H1 (cell line): Measurements from ENCODE around the gene PAK2. TPM values are rescaled to one million over a fixed set of nuclear protein-coding genes. Genes with fewer than 3 reads are reported as not detected.

Experiments
- CTCF ChIA-PET: fragments of 300-600 bp; sonication (Branson Sonifier 250); formaldehyde crosslinking; loops from one replicate; lab custom pipeline; 2021; ENCODE audit not compliant: partially characterized antibody; lab: Charles Lee
- POLR2A ChIA-PET: fragments of 300-600 bp; sonication (Branson Sonifier 250); formaldehyde crosslinking; loops from one replicate; lab custom pipeline; 2021; ENCODE audit warnings: inconsistent platforms; ENCODE audit not compliant: partially characterized antibody; lab: Charles Lee
- DNase-seq, 2 experiments: peaks; one replicate each; pipeline versions ENCODE4 v3.0.0 to v3.0.0-alpha.2; 2010 to 2022; ENCODE audit warnings: low spot score in 2 of 2, low read depth in 1 of 2, mixed read lengths in 1 of 2
- FAIRE-seq: peaks from 2 replicates; lab custom pipeline; 2011; peaks lifted over from hg19 to GRCh38; lab: Jason Lieb, UNC
- H2AFZ ChIP-seq: 2 replicates; pipeline ENCODE4 v1.8.1; 2012; ENCODE audit warnings: low read length, inconsistent platforms
- H2AK5ac ChIP-seq: 2 replicates; pipeline ENCODE4 v1.6.1; 2013; ENCODE audit warnings: low read depth, low read length
- H2BK120ac ChIP-seq: replicated peaks from 2 replicates; pipeline ENCODE3; 2013; ENCODE audit warnings: low read depth, low read length, inconsistent platforms
- H2BK12ac ChIP-seq: 2 replicates; pipeline ENCODE4 v1.6.1; 2013; ENCODE audit warnings: low read depth, low read length
- H2BK15ac ChIP-seq: 2 replicates; pipeline ENCODE4 v1.6.1; 2013; ENCODE audit warnings: low read length
- H2BK20ac ChIP-seq: 2 replicates; pipeline ENCODE4 v1.6.1; 2013; ENCODE audit warnings: low read length
- H2BK5ac ChIP-seq: 2 replicates; pipeline ENCODE4 v1.6.1; 2013; ENCODE audit warnings: low read depth, low read length
- H3K14ac ChIP-seq: 2 replicates; pipeline ENCODE4 v1.6.1; 2013; ENCODE audit warnings: inconsistent platforms; ENCODE audit not compliant: insufficient read length
- H3K18ac ChIP-seq: 2 replicates; pipeline ENCODE4 v1.6.1; 2013; ENCODE audit warnings: low read length; ENCODE audit errors: extremely low read depth
- H3K23ac ChIP-seq: 2 replicates; pipeline ENCODE4 v1.6.1; 2013; ENCODE audit warnings: inconsistent platforms; ENCODE audit not compliant: insufficient read length
- H3K23me2 ChIP-seq: 2 replicates; pipeline ENCODE4 v1.6.1; 2013; ENCODE audit warnings: low read depth, low read length
- H3K27ac ChIP-seq: 2 replicates; pipeline ENCODE4 v1.6.1; 2011; ENCODE audit warnings: low read depth, low read length, inconsistent platforms
- H3K27me3 ChIP-seq, 4 experiments: replicated peaks in 1 of 4; 1 replicate in 1 of 4; 2 replicates in 3 of 4; pipeline versions ENCODE4 v1.6.1 to v1.8.1; 2011 to 2013; ENCODE audit warnings: low read length in 3 of 4, mild to moderate bottlenecking in 3 of 4, inconsistent platforms in 2 of 4, mixed read lengths in 2 of 4, moderate library complexity in 1 of 4; ENCODE audit not compliant: control insufficient read depth in 3 of 4, insufficient read depth in 3 of 4; ENCODE audit errors: extremely low read depth in 1 of 4
- H3K36me3 ChIP-seq, 4 experiments: 2 replicates each; pipeline versions ENCODE4 v1.6.1 to v1.8.1; 2011 to 2013; ENCODE audit warnings: mild to moderate bottlenecking in 4 of 4, low read length in 3 of 4, moderate library complexity in 2 of 4, control low read depth in 1 of 4, inconsistent platforms in 1 of 4; ENCODE audit not compliant: insufficient read depth in 4 of 4, control insufficient read depth in 2 of 4
- H3K4ac ChIP-seq: replicated peaks from 2 replicates; pipeline ENCODE3; 2013; ENCODE audit warnings: low read length, low read depth, mixed read lengths, inconsistent platforms; ENCODE audit not compliant: insufficient read length
- H3K4me1 ChIP-seq, 4 experiments: replicated peaks in 1 of 4; 1 replicate in 1 of 4; 2 replicates in 3 of 4; pipeline versions ENCODE4 v1.6.1 to v1.8.1; 2011 to 2013; ENCODE audit warnings: low read length in 3 of 4, inconsistent platforms in 2 of 4, mixed read lengths in 1 of 4; ENCODE audit not compliant: insufficient read depth in 4 of 4, control insufficient read depth in 3 of 4
- H3K4me2 ChIP-seq, 2 experiments: 2 replicates each; pipeline versions ENCODE4 v1.6.1 to v1.8.1; 2011 to 2013; ENCODE audit warnings: low read depth in 2 of 2, low read length in 2 of 2, control low read depth in 1 of 2, inconsistent platforms in 1 of 2, mild to moderate bottlenecking in 1 of 2; ENCODE audit not compliant: insufficient read depth in 1 of 2
- H3K4me3 ChIP-seq, 4 experiments: fragments of 200-600, 300-600 bp in 1 of 4; sonication (generic), shearing (Covaris generic), sonication (Bioruptor Twin) in 1 of 4; 2 replicates each; pipeline versions ENCODE4 v1.5.1 to v1.8.1; 2011 to 2016; ENCODE audit warnings: low read length in 4 of 4, low read depth in 3 of 4, control low read depth in 2 of 4, inconsistent platforms in 2 of 4, mild to moderate bottlenecking in 2 of 4, mixed read lengths in 1 of 4, moderate library complexity in 1 of 4; ENCODE audit not compliant: insufficient read depth in 2 of 4; ENCODE audit errors: extremely low read depth in 1 of 4
- H3K56ac ChIP-seq: replicated peaks from 2 replicates; pipeline ENCODE3; 2013; ENCODE audit warnings: low read depth, mild to moderate bottlenecking, mixed read lengths, low read length, inconsistent platforms; ENCODE audit not compliant: insufficient read length
- H3K79me1 ChIP-seq: 2 replicates; pipeline ENCODE4 v1.6.1; 2013; ENCODE audit warnings: low read depth, low read length, control low read depth
- H3K79me2 ChIP-seq, 2 experiments: 2 replicates each; pipeline versions ENCODE4 v1.6.1 to v1.8.1; 2012 to 2013; ENCODE audit warnings: low read length in 2 of 2, mild to moderate bottlenecking in 2 of 2, inconsistent platforms in 1 of 2; ENCODE audit not compliant: insufficient read depth in 2 of 2, control insufficient read depth in 1 of 2
- H3K9ac ChIP-seq, 4 experiments: replicated peaks in 1 of 4; 1 replicate in 1 of 4; 2 replicates in 3 of 4; pipeline versions ENCODE4 v1.6.1 to v1.8.1; 2011 to 2013; ENCODE audit warnings: low read depth in 3 of 4, low read length in 3 of 4, control low read depth in 2 of 4, mild to moderate bottlenecking in 2 of 4, moderate library complexity in 2 of 4, inconsistent platforms in 1 of 4; ENCODE audit errors: extremely low read depth in 1 of 4
- H3K9me3 ChIP-seq, 2 experiments: 2 replicates each; pipeline versions ENCODE4 v1.6.1 to v1.8.1; 2012 to 2013; ENCODE audit warnings: mild to moderate bottlenecking in 2 of 2, moderate library complexity in 2 of 2, control low read depth in 1 of 2, inconsistent platforms in 1 of 2, low read depth in 1 of 2, low read length in 1 of 2, mixed read lengths in 1 of 2; ENCODE audit not compliant: insufficient read depth in 2 of 2
- H4K20me1 ChIP-seq, 2 experiments: replicated peaks in 1 of 2; 2 replicates each; pipeline versions ENCODE3 to v1.8.1; 2011 to 2013; ENCODE audit warnings: inconsistent platforms in 2 of 2, low read length in 2 of 2, mild to moderate bottlenecking in 1 of 2; ENCODE audit not compliant: insufficient read depth in 2 of 2, control insufficient read depth in 1 of 2
- H4K5ac ChIP-seq: 2 replicates; pipeline ENCODE4 v1.6.1; 2013; ENCODE audit warnings: low read length, low read depth, mixed read lengths, inconsistent platforms; ENCODE audit not compliant: insufficient read length
- H4K8ac ChIP-seq: 2 replicates; pipeline ENCODE4 v1.8.0; 2013; ENCODE audit warnings: mild to moderate bottlenecking, moderate library complexity, low read length, inconsistent platforms; ENCODE audit not compliant: insufficient read depth; ENCODE audit errors: extremely low read depth
- H4K91ac ChIP-seq: replicated peaks from 2 replicates; pipeline ENCODE3; 2013; ENCODE audit warnings: low read length, mixed read lengths, inconsistent platforms; ENCODE audit not compliant: insufficient read length
- EP300 ChIP-seq, 2 experiments: IDR thresholded peaks; 1 replicate in 1 of 2; 2 replicates in 1 of 2; pipeline ENCODE4 v1.6.1; 2011 to 2012; ENCODE audit warnings: low read depth in 2 of 2, low read length in 2 of 2, mild to moderate bottlenecking in 2 of 2, borderline replicate concordance in 1 of 2, inconsistent platforms in 1 of 2, moderate library complexity in 1 of 2
- GABPA ChIP-seq: IDR thresholded peaks from 2 replicates; pipeline ENCODE4 v1.6.1; 2011; ENCODE audit warnings: mild to moderate bottlenecking, low read length, moderate library complexity, borderline replicate concordance; ENCODE audit not compliant: insufficient read depth
- SIRT6 ChIP-seq: IDR thresholded peaks from one replicate; pipeline ENCODE4 v1.7.1; 2012; ENCODE audit warnings: low read length, inconsistent platforms
- SP1 ChIP-seq: IDR thresholded peaks from 2 replicates; pipeline ENCODE4 v1.6.1; 2011; ENCODE audit warnings: low read depth, low read length
- SRF ChIP-seq: IDR thresholded peaks from 2 replicates; pipeline ENCODE4 v1.6.1; 2011; ENCODE audit warnings: mild to moderate bottlenecking, low read depth, low read length, moderate library complexity
- WGBS, 2 experiments: shearing (Covaris generic) in 1 of 2; methylation state at CpG; one replicate each; pipeline versions ENCODE4 v1.1.6 to v1.1.7; 2013 to 2015; ENCODE audit warnings: low lambda C conversion rate in 2 of 2, mixed read lengths in 2 of 2, inconsistent platforms in 1 of 2, low coverage in 1 of 2, missing lambda C conversion rate in 1 of 2; ENCODE audit not compliant: insufficient replicate concordance in 2 of 2, insufficient coverage in 1 of 2, insufficient read length in 1 of 2; ENCODE audit errors: extremely low coverage in 1 of 2, missing lambda C conversion rate in 1 of 2; 5-methylcytosine and 5-hydroxymethylcytosine counted together
- polyA plus RNA-seq, 7 experiments: library from polyadenylated mRNA; depleted of rRNA in 3 of 7; stranded (reverse) in 5 of 7; unstranded in 2 of 7; fragments of >200 nt in 5 of 7; fragments of 200-250 nt in 2 of 7; gene quantifications; 1 replicate in 5 of 7; 2 replicates in 1 of 7; 4 replicates in 1 of 7; pipeline versions ENCODE4 v1.2.1 to v1.2.3, GENCODE V29; 2011 to 2013; ENCODE audit warnings: missing spikeins in 2 of 7, mixed read lengths in 2 of 7
- total RNA-seq: library from RNA; stranded (reverse); fragmentation: NEBNext Ultra II Directional; extraction: Animal tissue kit (Norgen Biotek cat#: 25700); gene quantifications from 2 replicates; pipeline ENCODE4 v1.2.1, GENCODE V29; 2021

Gene PAK2
- total and polyA plus RNA-seq, 2 of the 8 experiments (the other 6 are each of a cell fraction or from before 2014, with no cell fraction given) = 13.1 to 60.5 TPM

DNA sequence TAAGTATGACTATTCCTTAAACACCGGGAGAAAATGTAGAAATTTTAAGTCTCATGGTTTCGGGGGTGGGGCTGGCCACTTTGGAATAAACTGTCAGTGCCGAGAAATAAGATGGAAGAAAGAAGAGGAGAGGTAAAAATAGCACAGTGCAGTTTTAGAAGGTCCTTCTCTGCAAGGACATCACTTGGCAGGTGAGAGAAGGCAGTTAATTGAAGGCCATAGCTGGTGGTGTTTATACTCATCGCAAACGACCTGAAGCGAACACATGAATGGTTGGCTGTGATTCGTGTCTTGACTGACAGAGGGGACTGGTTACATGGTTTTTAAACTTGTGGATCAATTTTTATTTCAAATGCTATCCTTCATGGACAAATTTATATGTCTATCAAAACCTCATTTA, 73.2 kb downstream of the PAK2 start:
- Histone ChIP-seq H3K4ac (no peak overlapping the region), H3K79me1 (no peaks in the 10 kb centered on the region), H3K9ac (no peak overlapping the region), H2BK20ac (no peak overlapping the region), H3K14ac (no peak overlapping the region), H3K4me1 (no peaks in the 10 kb centered on the region), H3K9me3 (no peaks in the 10 kb centered on the region; a peak in 1 of 4 replicates), H3K27ac (no peak overlapping the region), H3K18ac (no peak overlapping the region), H3K4me2 (no peak overlapping the region), H2BK12ac (no peak overlapping the region), H2AFZ (no peak overlapping the region), H4K20me1 (no peaks in the 10 kb centered on the region), H4K91ac (no peak overlapping the region), H2BK15ac (no peak overlapping the region), H4K5ac (no peak overlapping the region), H3K4me3 (no peak overlapping the region), H2BK5ac (no peak overlapping the region), H3K27me3 (no peaks in the 10 kb centered on the region), H3K23me2 (no peaks in the 10 kb centered on the region), H3K56ac (no peak overlapping the region), H3K79me2 (no peaks in the 10 kb centered on the region), H3K36me3 (peaks cover 7 to 56% (median 30%) of the 10 kb centered on the region in 4 experiments), H2BK120ac (no peak overlapping the region), H3K23ac (no peak overlapping the region), H4K8ac (no peak overlapping the region), H2AK5ac (no peak overlapping the region)
- WGBS, 2 experiments = 93% methylated on average over 7 of the region's 7 CpGs; no CpG with 5 or more reads in 1 of the 2 experiments
- ChIA-PET CTCF (interaction anchor here (0.6 kb wide), 1 partner anchor 198 kb away, joined by 3 read pairs; no protein-coding TSS in a partner anchor), POLR2A (no interaction called here)
- no peak for DNase-seq
- no peak for FAIRE-seq
- no peak for TF ChIP-seq GABPA
- no peak for TF ChIP-seq EP300 (IDR thresholded peaks at IDR 0.05; ENCODE audit: borderline replicate concordance in 1 of 2, low read depth in 2 of 2, low read length in 2 of 2)
- no peak for TF ChIP-seq SIRT6
- TF ChIP-seq SP1 = no peak
- TF ChIP-seq SRF = no peak
